Germinal center (tissue), 1 donor: ENCODE measurements around the gene CHRM3.

Source experiments
- DNase-seq: peaks from one replicate; pipeline ENCODE4 v3.0.0; 2012; ENCODE audit warnings: mixed read lengths, low spot score

The CHRM3 gene

GRCh38 chr1:239413916-239414315, 27.5 kb downstream of the CHRM3 start:
- DNase-seq = no peak

GRCh38 chr1:239417221-239417620, 30.9 kb downstream of the CHRM3 start:
- no peak for DNase-seq

- DNase-seq = no peak
Observed at GRCh38 chr1:239417986-239418640, 31.7 kb downstream of the CHRM3 start.

GRCh38 chr1:239418681-239419080, 32.3 kb downstream of the CHRM3 start:
- no peak for DNase-seq

GRCh38 chr1:239421811-239422210, 35.4 kb downstream of the CHRM3 start:
- no peak for DNase-seq

GRCh38 chr1:239422818-239423217, 36.5 kb downstream of the CHRM3 start:
- no peak for DNase-seq

- no peak for DNase-seq
Observed at GRCh38 chr1:239426821-239427475, 40.6 kb downstream of the CHRM3 start.

- no peak for DNase-seq
Observed at GRCh38 chr1:239427712-239428111, 41.3 kb downstream of the CHRM3 start.

GRCh38 chr1:239428120-239428710, 41.8 kb downstream of the CHRM3 start:
- DNase-seq = no peak

- no peak for DNase-seq
Observed at GRCh38 chr1:239429163-239429562, 42.8 kb downstream of the CHRM3 start.

- DNase-seq = no peak
Observed at GRCh38 chr1:239432255-239432654, 45.9 kb downstream of the CHRM3 start.

- no peak for DNase-seq
Observed at GRCh38 chr1:239434181-239434580, 47.8 kb downstream of the CHRM3 start.
